Measurements from ENCODE around the gene ARHGAP42.
"Not testable (repeated sequence)": the region's sequence is repeated elsewhere in the genome, so short reads cannot be mapped to it uniquely, and the experiment has no call there.

Gene ARHGAP42

DNA sequence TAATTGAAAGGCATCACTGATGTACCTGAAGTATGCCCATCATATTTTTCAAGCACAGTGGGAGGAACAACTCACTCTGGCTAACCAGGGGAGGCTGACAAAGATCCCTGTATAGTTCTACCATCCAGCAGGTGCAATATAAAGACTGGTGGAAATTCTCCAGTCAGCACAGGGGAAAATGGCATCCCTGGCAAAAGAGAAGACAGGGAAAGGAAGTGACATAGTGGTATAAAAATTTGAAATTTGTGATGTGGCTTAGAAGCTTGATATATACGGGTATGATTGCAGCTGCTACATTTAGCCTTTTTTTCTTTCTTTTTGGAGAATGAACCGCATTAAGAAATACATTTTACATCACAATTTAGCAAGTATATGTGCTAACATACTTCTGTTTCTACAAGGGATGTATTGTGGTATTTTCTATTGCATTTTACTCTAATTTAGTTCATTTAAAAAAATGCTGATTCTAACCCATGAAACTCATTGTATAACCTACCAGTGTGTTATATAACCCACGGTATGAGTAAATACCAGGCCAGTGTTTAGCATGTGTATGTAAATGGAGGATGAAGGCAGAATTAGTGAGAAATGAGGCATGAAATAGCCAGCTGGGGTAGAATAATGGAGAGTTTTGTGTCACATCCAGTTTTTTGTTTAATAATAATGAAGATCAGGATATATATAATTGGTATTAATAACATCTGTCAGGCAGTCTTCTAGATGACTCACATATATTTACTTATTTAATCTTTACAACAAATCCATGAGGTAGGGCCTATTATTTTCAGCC lies 186.1 kb downstream of the ARHGAP42 start:
- DNase-seq (ENCODE audit: low read depth), result no peak

DNA sequence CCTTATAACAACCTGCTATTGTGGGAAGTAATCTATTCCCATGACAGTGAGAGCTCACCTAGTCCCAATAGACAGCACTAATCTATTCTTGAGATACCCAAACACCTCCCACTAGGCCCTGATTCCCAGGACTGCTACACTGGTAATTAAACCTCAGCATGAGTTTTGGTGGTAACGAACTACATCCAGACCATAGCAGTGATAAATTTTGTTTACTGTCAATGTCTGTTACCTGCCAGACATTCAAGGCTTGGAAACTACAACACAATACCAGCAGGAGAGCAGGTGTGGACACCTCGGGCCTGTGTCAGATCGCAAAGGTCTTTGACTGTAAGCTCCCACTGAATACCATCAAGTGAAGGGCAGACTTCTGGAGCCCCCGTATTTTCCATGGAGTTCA lies 187.1 kb downstream of the ARHGAP42 start:
- no peak for DNase-seq (ENCODE audit: low read depth)

- no peak for DNase-seq (ENCODE audit: low read depth)
These were observed 188.4 kb downstream of the ARHGAP42 start for GRCh38 chr11:100875521-100875869.

DNA sequence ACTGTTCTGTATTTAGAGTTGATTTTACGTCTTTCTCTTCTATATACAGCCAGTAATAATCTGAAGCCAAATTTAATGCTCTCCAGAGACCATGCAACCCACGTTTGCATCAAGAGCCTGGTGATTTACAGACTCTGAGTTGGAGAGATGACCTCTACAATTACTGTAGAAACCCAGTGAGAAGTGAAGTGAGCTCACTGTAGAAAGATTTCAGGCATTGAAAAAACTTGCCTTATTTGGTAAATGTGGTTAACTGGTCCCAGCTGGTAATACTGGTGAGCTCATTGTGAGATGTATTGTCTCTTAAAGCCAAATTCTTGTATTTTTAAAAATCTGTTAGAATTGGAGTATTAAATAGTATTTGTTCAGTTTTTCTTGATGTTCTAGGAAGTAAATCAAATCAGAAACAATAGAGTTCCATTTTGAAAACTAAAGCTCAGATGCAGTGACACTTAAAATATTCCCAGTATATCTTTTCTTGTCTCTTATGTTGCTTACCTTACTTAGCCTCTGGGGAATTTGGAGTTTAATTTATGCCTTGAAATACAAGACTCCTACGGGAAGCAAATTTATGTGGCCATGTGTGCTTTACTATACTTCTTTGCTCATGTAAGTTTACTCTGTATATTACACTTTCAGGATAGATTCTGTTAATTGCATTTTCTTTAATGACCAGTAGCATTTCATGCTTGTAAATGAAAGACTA lies 189.9 kb downstream of the ARHGAP42 start:
- DNase-seq (ENCODE audit: low read depth), result no peak

- DNase-seq (ENCODE audit: low read depth), result no peak
These were observed 191.4 kb downstream of the ARHGAP42 start for GRCh38 chr11:100878474-100878873.

- no peak for DNase-seq (ENCODE audit: low read depth)
These were observed 195.9 kb downstream of the ARHGAP42 start for GRCh38 chr11:100882957-100883356.

DNA sequence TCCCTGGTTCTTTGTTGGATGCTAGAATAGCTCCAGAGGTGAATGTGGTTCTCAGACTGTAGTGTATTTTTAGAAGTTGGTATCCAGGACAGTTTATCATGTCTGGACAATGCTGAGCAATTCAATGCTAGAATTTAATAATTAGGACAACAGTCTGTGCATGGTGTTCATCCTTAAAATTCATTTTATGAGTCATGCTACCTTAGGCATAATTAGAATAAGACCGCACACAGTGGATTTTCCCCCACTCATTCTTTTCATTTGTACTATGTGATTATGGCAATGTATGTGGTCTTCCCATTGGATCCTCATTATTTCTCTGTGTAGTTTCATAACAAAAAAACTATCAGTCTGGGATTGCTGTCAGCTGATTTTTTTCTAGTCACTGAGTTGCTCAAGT lies 196.7 kb downstream of the ARHGAP42 start:
- DNase-seq (ENCODE audit: low read depth), result no peak

GRCh38 chr11:100887659-100888058 lies 200.6 kb downstream of the ARHGAP42 start:
- no peak for DNase-seq (ENCODE audit: low read depth)

DNA sequence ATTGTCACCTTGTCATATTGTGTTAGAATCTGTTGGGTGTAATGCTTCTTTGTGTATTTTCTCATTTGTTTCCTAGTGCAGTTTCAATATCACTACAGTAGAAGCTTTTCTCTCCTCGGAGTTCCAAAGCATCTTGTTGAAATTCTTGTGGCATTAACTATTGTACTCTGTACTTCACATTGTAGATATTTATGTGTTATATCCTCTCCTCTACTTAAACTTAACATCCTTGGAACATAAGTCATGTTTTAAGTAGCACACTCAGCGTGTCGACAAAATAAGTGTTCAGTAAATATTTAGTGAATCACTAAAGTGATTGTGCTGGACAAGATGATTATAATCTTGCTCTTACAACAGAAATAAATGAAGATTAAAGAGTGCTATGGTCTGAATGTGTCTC lies 201.7 kb downstream of the ARHGAP42 start:
- no peak for DNase-seq (ENCODE audit: low read depth)

- no peak for DNase-seq (ENCODE audit: low read depth)
These were observed 202.7 kb downstream of the ARHGAP42 start for GRCh38 chr11:100889758-100890157.

DNA sequence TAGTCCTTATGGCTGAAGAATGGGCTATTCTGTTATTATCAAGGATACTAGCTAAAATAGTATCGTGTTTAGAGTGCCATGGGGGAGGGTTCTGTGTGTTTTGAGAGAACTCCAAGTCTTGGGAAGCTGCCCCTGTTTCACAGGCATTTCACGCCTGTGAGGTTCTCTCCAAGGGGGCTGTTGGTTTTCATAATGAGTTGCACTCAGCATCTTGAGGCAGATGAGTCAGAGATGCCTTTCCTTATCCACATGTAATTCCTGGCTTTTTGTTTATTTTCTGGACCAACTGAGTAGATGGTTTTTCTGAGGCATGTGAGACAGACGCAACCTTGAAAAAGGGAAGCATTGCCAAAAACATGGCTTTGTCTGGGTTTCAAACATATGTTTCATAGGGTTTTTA lies 203.7 kb downstream of the ARHGAP42 start:
- DNase-seq (ENCODE audit: low read depth), result no peak

- no peak for DNase-seq (ENCODE audit: low read depth)
These were observed 205.8 kb downstream of the ARHGAP42 start for GRCh38 chr11:100892886-100893285.

- no peak for DNase-seq (ENCODE audit: low read depth)
These were observed 208.4 kb downstream of the ARHGAP42 start for GRCh38 chr11:100895449-100895848.

- DNase-seq (ENCODE audit: low read depth), result not testable (repeated sequence)
These were observed 208.9 kb downstream of the ARHGAP42 start for GRCh38 chr11:100895976-100896375.

DNA sequence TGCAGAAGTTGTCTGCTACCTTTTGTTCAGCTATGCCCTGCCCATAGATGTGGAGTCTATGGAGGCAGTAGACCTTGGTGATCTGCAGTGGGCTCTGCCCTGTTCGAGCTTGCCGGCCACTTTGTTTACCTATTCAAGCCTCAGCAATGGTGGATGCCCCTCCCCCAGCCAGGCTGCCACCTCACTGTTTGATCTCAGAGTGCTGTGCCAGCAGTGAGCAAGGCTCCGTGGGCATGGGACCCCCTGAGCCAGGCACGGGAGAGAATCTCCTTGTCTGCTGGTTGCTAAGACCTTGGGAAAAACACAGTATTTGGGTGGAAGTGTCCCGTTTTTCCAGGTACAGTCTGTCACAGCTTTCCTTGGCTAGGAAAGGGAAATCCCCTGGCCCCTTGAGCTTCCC lies 214.4 kb downstream of the ARHGAP42 start:
- not testable (repeated sequence) for DNase-seq (ENCODE audit: low read depth)

GRCh38 chr11:100902454-100903141 lies 215.5 kb downstream of the ARHGAP42 start:
- no peak for DNase-seq (ENCODE audit: low read depth)

GRCh38 chr11:100903284-100903683 lies 216.2 kb downstream of the ARHGAP42 start:
- DNase-seq (ENCODE audit: low read depth), result no peak

DNA sequence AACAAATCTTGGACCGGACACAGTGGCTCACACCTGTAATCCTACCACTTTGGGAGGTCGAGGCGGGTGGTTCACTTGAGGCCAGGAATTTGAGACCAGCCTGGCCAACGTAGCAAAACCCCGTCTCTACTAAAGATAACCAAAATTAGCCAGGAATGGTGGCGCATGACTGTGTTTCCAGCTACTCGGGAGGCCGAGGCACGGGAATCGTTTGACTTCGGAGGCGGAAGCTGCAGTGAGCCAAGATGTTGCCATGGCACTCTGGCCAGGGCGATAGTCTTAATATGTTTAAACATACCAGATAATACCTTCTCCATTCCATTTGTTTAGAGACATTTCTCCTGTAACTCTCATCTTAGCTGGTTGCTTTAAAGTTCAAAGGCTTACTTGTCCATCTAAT lies 218.6 kb downstream of the ARHGAP42 start:
- no peak for DNase-seq (ENCODE audit: low read depth)

DNA sequence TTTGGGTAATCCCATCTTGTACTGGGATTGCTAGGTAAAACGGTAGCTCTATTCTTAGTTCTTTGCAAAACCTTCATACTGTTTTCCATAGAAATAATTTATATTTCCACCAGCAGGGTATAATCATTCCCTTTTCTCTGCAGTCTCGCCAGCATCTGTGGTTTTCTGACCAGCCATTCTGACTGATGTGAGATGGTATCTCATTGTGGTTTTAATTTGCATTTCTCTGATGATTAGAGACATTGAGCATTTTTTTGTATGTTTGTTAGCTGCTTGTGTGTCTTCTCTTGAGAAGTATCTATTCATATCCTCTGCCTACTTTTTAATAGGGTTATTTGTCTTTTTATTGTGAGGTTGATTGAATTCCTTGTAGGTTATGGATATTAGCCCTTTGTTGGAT lies 221.7 kb downstream of the ARHGAP42 start:
- no peak for DNase-seq (ENCODE audit: low read depth)

DNA sequence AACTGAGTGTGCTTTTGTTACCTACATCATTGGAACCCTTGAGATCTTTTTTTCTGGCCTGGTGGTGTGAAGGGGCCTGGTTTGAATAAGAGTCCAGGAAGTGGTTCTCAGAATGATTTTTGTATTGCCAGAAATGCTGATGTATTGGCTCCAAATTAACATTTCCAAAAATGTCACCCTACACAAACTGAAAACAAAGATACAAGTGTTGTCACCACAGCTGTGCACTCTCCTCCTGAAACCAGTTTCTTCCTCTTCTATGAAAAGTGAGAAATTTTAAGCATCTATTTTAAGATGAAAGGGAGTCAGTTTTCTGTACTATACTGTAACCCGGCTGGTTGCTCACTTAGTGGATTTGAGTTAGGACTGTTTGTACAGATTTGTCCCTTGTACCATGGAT lies 223.7 kb downstream of the ARHGAP42 start:
- no peak for DNase-seq (ENCODE audit: low read depth)

DNA sequence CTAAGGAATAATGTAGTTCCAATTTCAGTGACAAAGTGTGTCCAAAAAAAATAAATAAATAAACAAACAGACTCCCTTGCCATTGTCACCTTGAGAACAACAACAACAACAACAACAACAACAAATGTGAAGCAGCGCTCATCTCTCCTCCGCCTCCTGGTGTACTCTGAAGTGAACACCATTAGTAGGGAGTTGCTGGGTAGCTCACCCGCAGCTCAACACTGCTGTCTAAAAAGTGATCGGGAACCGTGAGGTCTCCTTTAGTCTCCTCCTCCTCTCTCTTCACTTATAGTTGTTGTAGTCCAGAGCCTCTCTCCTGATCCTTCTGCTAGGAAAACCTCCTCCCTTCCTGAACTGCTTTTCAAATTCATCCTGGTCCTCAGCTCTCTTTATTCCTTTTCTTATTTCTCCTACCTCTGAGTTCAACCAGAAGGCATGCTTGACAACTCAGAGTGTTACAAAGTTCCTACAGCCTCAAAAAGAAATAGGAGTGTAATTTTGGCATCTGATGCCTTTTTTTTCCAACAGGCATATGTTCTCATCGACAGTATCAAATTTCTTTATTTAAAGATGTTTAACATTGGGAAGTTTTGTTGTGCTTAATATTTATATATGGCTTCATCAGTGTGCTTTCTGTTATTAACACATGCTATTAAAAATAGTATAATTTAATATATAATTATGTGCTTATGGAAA lies 227.5 kb downstream of the ARHGAP42 start:
- DNase-seq (ENCODE audit: low read depth), result no peak
